ENCODE results near the gene ZC3HAV1.

GRCh38 chr7:139041378-139042085 is 68.0 kb downstream of the ZC3HAV1 start:
- no peak for TF ChIP-seq CTCF (IDR thresholded peaks at IDR 0.05)
- TF ChIP-seq POLR2A (IDR thresholded peaks at IDR 0.05), result no peak
